K562 (cell line): ENCODE data around the gene HSPB7. TPM values are rescaled to one million over a fixed set of nuclear protein-coding genes. Genes with fewer than 3 reads are reported as not detected.

Source experiments
- CBX5 ChIP-seq: IDR thresholded peaks from 2 replicates; pipeline ENCODE4 v1.6.1; 2014; ENCODE audit warnings: low read depth, borderline replicate concordance
- CBX8 ChIP-seq: fragments of 200-600 bp; sonication (generic); IDR thresholded peaks from 2 replicates; pipeline ENCODE4 v1.6.1; 2012; ENCODE audit warnings: borderline replicate concordance, mixed run types, low read depth, mild to moderate bottlenecking, moderate library complexity, mixed read lengths, low read length, control low read depth, inconsistent platforms; ENCODE audit not compliant: poor library complexity, severe bottlenecking; ENCODE audit errors: extremely low read depth
- EHMT2 ChIP-seq: fragments of 450-650 bp; IDR thresholded peaks from 2 replicates; pipeline ENCODE4 v1.6.1; 2018; ENCODE audit warnings: antibody characterized with exemption
- FOXM1 ChIP-seq, 2 experiments: fragments of 450-650 bp in 1 of 2; sonication (generic) in 1 of 2; formaldehyde crosslinking in 1 of 2; IDR thresholded peaks; 2 replicates each; pipeline versions ENCODE4 v1.6.1 to v1.9.0; 2017 to 2022; ENCODE audit warnings: low read depth in 2 of 2, mild to moderate bottlenecking in 2 of 2, missing genetic modification reagents in 1 of 2, moderate library complexity in 1 of 2
- GATAD2B ChIP-seq: fragments of 450-650 bp; IDR thresholded peaks from 2 replicates; pipeline ENCODE4 v1.6.1; 2017; ENCODE audit warnings: mild to moderate bottlenecking, borderline replicate concordance
- GTF2F1 ChIP-seq: IDR thresholded peaks from 2 replicates; pipeline ENCODE4 v1.6.1; 2011; ENCODE audit warnings: low read depth, low read length, improper control_type of control experiment
- HMG20B ChIP-seq: fragments of 250-450 bp; sonication (Bioruptor Pico); IDR thresholded peaks from 2 replicates; pipeline ENCODE4 v1.5.0; 2021; ENCODE audit warnings: mild to moderate bottlenecking
- JUND ChIP-seq, 2 experiments: IDR thresholded peaks; 2 replicates in 1 of 2; 3 replicates in 1 of 2; pipeline ENCODE4 v1.6.1; 2011; ENCODE audit warnings: borderline replicate concordance in 2 of 2, low read depth in 2 of 2, low read length in 2 of 2, improper control_type of control experiment in 1 of 2, missing biosample characterization in 1 of 2, missing genetic modification characterization in 1 of 2, missing genetic modification reagents in 1 of 2
- MCM2 ChIP-seq: fragments of 450-650 bp; IDR thresholded peaks from 2 replicates; pipeline ENCODE4 v1.6.1; 2017; ENCODE audit warnings: low read depth, mild to moderate bottlenecking
- MLX ChIP-seq, 2 experiments: fragments of 450-650 bp in 1 of 2; sonication (generic) in 1 of 2; formaldehyde crosslinking; conservative IDR thresholded peaks; 2 replicates each; pipeline versions ENCODE4 v1.4.0 to v1.8.1; 2020 to 2022; ENCODE audit warnings: mild to moderate bottlenecking in 1 of 2, missing genetic modification reagents in 1 of 2
- NCOA4 ChIP-seq: fragments of 450-650 bp; IDR thresholded peaks from 2 replicates; pipeline ENCODE4 v1.6.1; 2018; ENCODE audit warnings: mild to moderate bottlenecking; ENCODE audit not compliant: partially characterized antibody
- NFIC ChIP-seq: fragments of 450-650 bp; IDR thresholded peaks from 2 replicates; pipeline ENCODE4 v1.6.1; 2017; ENCODE audit warnings: mild to moderate bottlenecking, inconsistent platforms
- RCOR1 ChIP-seq, 2 experiments: IDR thresholded peaks; 2 replicates each; pipeline ENCODE4 v1.6.1; 2012; ENCODE audit warnings: low read depth in 2 of 2, low read length in 2 of 2, borderline replicate concordance in 1 of 2, improper control_type of control experiment in 1 of 2
- RHOXF2B ChIP-seq: fragments of 250-450 bp; sonication (Bioruptor Pico); conservative IDR thresholded peaks from 2 replicates; pipeline ENCODE4 v1.5.1; 2021
- RNF219 ChIP-seq: fragments of 250-450 bp; sonication (Bioruptor Pico); IDR thresholded peaks from 2 replicates; pipeline ENCODE4 v1.5.0; 2022; ENCODE audit warnings: mild to moderate bottlenecking
- TAL1 ChIP-seq: fragments of 450-650 bp; IDR thresholded peaks from 2 replicates; pipeline ENCODE4 v1.6.1; 2016; ENCODE audit warnings: mild to moderate bottlenecking
- TARDBP ChIP-seq: fragments of 450-650 bp; IDR thresholded peaks from 2 replicates; pipeline ENCODE4 v1.6.1; 2016
- ZBTB26 ChIP-seq: fragments of 450-650 bp; formaldehyde crosslinking; IDR thresholded peaks from 2 replicates; pipeline ENCODE4 v1.4.0; 2022; ENCODE audit warnings: missing genetic modification characterization
- ZKSCAN1 ChIP-seq: fragments of 150-350 bp; IDR thresholded peaks from 2 replicates; pipeline ENCODE4 v1.6.1; 2016; ENCODE audit warnings: low read depth, low read length
- ZNF24 ChIP-seq: fragments of 450-650 bp; IDR thresholded peaks from 2 replicates; pipeline ENCODE4 v1.6.1; 2016
- ZNF398 ChIP-seq: fragments of 250-450 bp; sonication (Bioruptor Pico); IDR thresholded peaks from 2 replicates; pipeline ENCODE4 v1.8.0; 2021; ENCODE audit warnings: moderate library complexity, mild to moderate bottlenecking, inconsistent platforms
- ZNF644 ChIP-seq: fragments of 200-800 bp; sonication (Bioruptor generic); IDR thresholded peaks from 2 replicates; pipeline ENCODE4 v1.6.1; 2016; ENCODE audit warnings: low read depth, missing genetic modification characterization, missing compliant biosample characterization
- ZNF77 ChIP-seq: fragments of 250-450 bp; sonication (Bioruptor Pico); IDR thresholded peaks from 2 replicates; pipeline ENCODE4 v1.5.0; 2020
- polyA plus RNA-seq, 8 experiments: library from polyadenylated mRNA; depleted of rRNA in 4 of 8; stranded (reverse) in 5 of 8; unstranded in 3 of 8; fragments of >200 nt; fragmentation: Nextera tagmentation in 2 of 8; fragmentation: Illumina TruSeq in 1 of 8; extraction: Ambion mirVana in 2 of 8; extraction: Trizol in 1 of 8; gene quantifications; 2 replicates each; pipeline versions ENCODE4 v1.2.1 to v1.2.3, GENCODE V29; 2011 to 2014; ENCODE audit warnings: inconsistent platforms in 1 of 8, missing spikeins in 1 of 8
- total RNA-seq, 7 experiments: library from RNA; depleted of rRNA in 6 of 7; stranded (reverse); fragments of >200 nt in 6 of 7; fragmentation: Illumina TruSeq in 2 of 7; extraction: Trizol in 2 of 7; gene quantifications; 2 replicates each; pipeline versions ENCODE4 v1.2.1 to v1.2.3, GENCODE V29; 2011 to 2021; ENCODE audit warnings: low replicate concordance in 1 of 7

HSPB7 gene
- total and polyA plus RNA-seq, 9 of the 15 experiments (the other 6 are each of a cell fraction or from before 2014, with no cell fraction given): 0.05 to 0.19 (median 0.07) TPM; not detected in 6

- TF ChIP-seq RNF219 (no peak), TAL1 (peak; percentile 91), HMG20B (CRISPR knock-in tag) (no peak), JUND (IDR thresholded peaks at IDR 0.05; ENCODE audit: borderline replicate concordance, low read depth, low read length) (peak; percentile 40; the same call in 1 of the 2 replicates), JUND (tag; IDR thresholded peaks at IDR 0.05; ENCODE audit: borderline replicate concordance, low read depth, low read length) (peak; percentile 12; the same call in 1 of the 3 replicates), NFIC (peak; percentile 88), CBX5 (no peak), NCOA4 (no peak), FOXM1 (IDR thresholded peaks at IDR 0.05; ENCODE audit: low read depth) (peak; percentile 70), FOXM1 (CRISPR knock-in tag; IDR thresholded peaks at IDR 0.05; ENCODE audit: low read depth) (no peak), CBX8 (no peak), GATAD2B (peak; percentile 50; the same call in 1 of the 2 replicates), ZNF644 (tag) (0 out of 2 replicates have a peak, but pooled peaks have one; percentile 16), ZBTB26 (no peak), ZKSCAN1 (peak; percentile 44; the same call in 1 of the 2 replicates), ZNF24 (no peak), TARDBP (no peak), ZNF398 (no peak), ZNF77 (CRISPR knock-in tag) (no peak), MLX (CRISPR knock-in tag; conservative IDR thresholded peaks at IDR 0.05) (no peak), GTF2F1 (no peak), RHOXF2B (CRISPR knock-in tag) (no peak), EHMT2 (no peak), RCOR1 (IDR thresholded peaks at IDR 0.05; ENCODE audit: borderline replicate concordance in 1 of 2, low read depth in 2 of 2, low read length in 2 of 2) (peak in 1 of 2 experiments; percentile 54; a peak in 1 of 4 replicates), MCM2 (no peak)
Observed at GRCh38 chr1:16053781-16054502, 36.1 kb upstream of the HSPB7 start (continued).
